K562 (cell line): Measurements from ENCODE around the gene CCDC183. TPM values are rescaled to one million over a fixed set of nuclear protein-coding genes. Genes with fewer than 3 reads are reported as not detected.

ENCODE experiments used
- ATAC-seq: fragments of 200-7000 bp; cut with Tn5 transposase; 3 replicates; pipeline ENCODE4 v1.9.1; 2020; ENCODE audit warnings: moderate library complexity
- BruUV-seq: library from RNA; stranded (reverse); fragments of 400-500 nt; replicated peaks from 2 replicates; lab custom pipeline; 2021; lab: Mats Ljungman, UMichigan
- CTCF ChIA-PET: fragments of 300-600 bp; formaldehyde crosslinking; extraction: SDS; loops from one replicate; lab custom pipeline; 2021; ENCODE audit warnings: low intra/inter-chr PET ratio; lab: Yijun Ruan, JAX
- POLR2A ChIA-PET: fragments of 300-600, 350-650 bp; sonication (Branson Sonifier 250); formaldehyde crosslinking; extraction: SDS; loops from one replicate; lab custom pipeline; 2021; ENCODE audit warnings: antibody characterized with exemption, inconsistent platforms; lab: Yijun Ruan, JAX
- DNase-seq, 4 experiments: peaks; one replicate each; pipeline versions ENCODE4 v3.0.0 to v3.0.0-alpha.2; 2011 to 2018; ENCODE audit warnings: low spot score in 3 of 4, mixed read lengths in 3 of 4; ENCODE audit errors: extremely low read depth in 1 of 4
- FAIRE-seq: peaks from 2 replicates; lab custom pipeline; 2011; peaks lifted over from hg19 to GRCh38; lab: Jason Lieb, UNC
- H2AFZ ChIP-seq: 2 replicates; pipeline ENCODE4 v1.6.0; 2011; ENCODE audit warnings: low read depth, low read length, control low read depth, inconsistent platforms
- H3K27ac ChIP-seq: fragments of 200-600 bp; 3 replicates; pipeline ENCODE4 v1.8.0; 2011; ENCODE audit warnings: low read depth, mild to moderate bottlenecking, control low read depth, inconsistent platforms, low read length, moderate library complexity, mixed read lengths; ENCODE audit errors: extremely low read depth
- H3K27me3 ChIP-seq, 2 experiments: fragments of 300-600 bp in 1 of 2; 2 replicates in 1 of 2; 3 replicates in 1 of 2; pipeline versions ENCODE4 v1.6.0 to v1.8.0; 2011; ENCODE audit warnings: inconsistent platforms in 2 of 2, low read length in 2 of 2, mild to moderate bottlenecking in 1 of 2, mixed read lengths in 1 of 2, moderate library complexity in 1 of 2; ENCODE audit not compliant: control insufficient read depth in 2 of 2, insufficient read depth in 2 of 2
- H3K36me3 ChIP-seq: fragments of 300-600 bp; 3 replicates; pipeline ENCODE4 v1.8.0; 2011; ENCODE audit warnings: mild to moderate bottlenecking, low read length, inconsistent platforms; ENCODE audit not compliant: control insufficient read depth, insufficient read depth
- H3K4me1 ChIP-seq, 2 experiments: fragments of 200-600 bp in 1 of 2; replicated peaks in 1 of 2; 2 replicates in 1 of 2; 3 replicates in 1 of 2; pipeline versions ENCODE4 v1.5.1 to v1.8.0; 2011; ENCODE audit warnings: inconsistent platforms in 2 of 2, low read length in 2 of 2, mild to moderate bottlenecking in 1 of 2, mixed read lengths in 1 of 2, moderate library complexity in 1 of 2; ENCODE audit not compliant: control insufficient read depth in 2 of 2, insufficient read depth in 2 of 2
- H3K4me2 ChIP-seq: 2 replicates; pipeline ENCODE4 v1.6.1; 2011; ENCODE audit warnings: low read length, control low read depth, inconsistent platforms, mixed read lengths; ENCODE audit not compliant: insufficient read depth
- H3K4me3 ChIP-seq: fragments of 200-600 bp; sonication (generic), shearing (Covaris generic); 2 replicates; pipeline ENCODE4 v1.5.1; 2016; ENCODE audit warnings: control low read depth, inconsistent platforms
- H3K79me2 ChIP-seq: fragments of 200-600 bp; 3 replicates; pipeline ENCODE4 v1.8.0; 2011; ENCODE audit warnings: low read length, inconsistent platforms; ENCODE audit not compliant: control insufficient read depth, insufficient read depth
- H3K9ac ChIP-seq, 2 experiments: 2 replicates each; pipeline versions ENCODE4 v1.6.0 to v1.6.1; 2011; ENCODE audit warnings: low read depth in 2 of 2, low read length in 2 of 2, control low read depth in 1 of 2, inconsistent platforms in 1 of 2, mild to moderate bottlenecking in 1 of 2, mixed read lengths in 1 of 2; ENCODE audit not compliant: insufficient read depth in 1 of 2
- H3K9me1 ChIP-seq: one replicate; pipeline ENCODE4 v1.6.0; 2011; ENCODE audit warnings: inconsistent platforms, mild to moderate bottlenecking, low read length, moderate library complexity; ENCODE audit not compliant: control insufficient read depth, insufficient read depth
- H3K9me3 ChIP-seq: replicated peaks from 2 replicates; pipeline ENCODE4 v1.5.1; 2011; ENCODE audit warnings: low read depth, low read length, inconsistent platforms; ENCODE audit not compliant: control insufficient read depth, insufficient read depth
- H4K20me1 ChIP-seq: replicated peaks from 2 replicates; pipeline ENCODE4 v1.6.1; 2011; ENCODE audit warnings: low read length, inconsistent platforms, mixed read lengths; ENCODE audit not compliant: control insufficient read depth, insufficient read depth
- CBX3 ChIP-seq, 2 experiments: IDR thresholded peaks; 1 replicate in 1 of 2; 2 replicates in 1 of 2; pipeline ENCODE4 v1.6.1; 2012; ENCODE audit warnings: inconsistent platforms in 2 of 2, low read length in 2 of 2, borderline replicate concordance in 1 of 2, control low read depth in 1 of 2
- CBX5 ChIP-seq: IDR thresholded peaks from 2 replicates; pipeline ENCODE4 v1.6.1; 2014; ENCODE audit warnings: low read depth, borderline replicate concordance
- CBX8 ChIP-seq: fragments of 200-600 bp; sonication (generic); IDR thresholded peaks from 2 replicates; pipeline ENCODE4 v1.6.1; 2012; ENCODE audit warnings: borderline replicate concordance, mixed run types, low read depth, mild to moderate bottlenecking, moderate library complexity, mixed read lengths, low read length, control low read depth, inconsistent platforms; ENCODE audit not compliant: poor library complexity, severe bottlenecking; ENCODE audit errors: extremely low read depth
- CC2D1A ChIP-seq: fragments of 450-650 bp; IDR thresholded peaks from 2 replicates; pipeline ENCODE4 v1.6.1; 2017; ENCODE audit warnings: mild to moderate bottlenecking
- CHD4 ChIP-seq: fragments of 200-600 bp; sonication (generic); IDR thresholded peaks from 3 replicates; pipeline ENCODE4 v1.6.1; 2012; ENCODE audit warnings: low read depth, mild to moderate bottlenecking, mixed read lengths, low read length, inconsistent platforms; ENCODE audit not compliant: insufficient read depth, insufficient replicate concordance, poor library complexity, severe bottlenecking
- CTBP1 ChIP-seq: fragments of 450-650 bp; IDR thresholded peaks from 2 replicates; pipeline ENCODE4 v1.6.1; 2016; ENCODE audit warnings: borderline replicate concordance
- ELF2 ChIP-seq: fragments of 250-450 bp; sonication (Bioruptor Pico); IDR thresholded peaks from 2 replicates; pipeline ENCODE4 v1.5.0; 2021; ENCODE audit warnings: mild to moderate bottlenecking
- MECOM ChIP-seq: fragments of 250-450 bp; sonication (Bioruptor Pico); IDR thresholded peaks from 2 replicates; pipeline ENCODE4 v1.8.0; 2022; ENCODE audit warnings: inconsistent platforms
- NFRKB ChIP-seq: fragments of 450-650 bp; IDR thresholded peaks from 2 replicates; pipeline ENCODE4 v1.6.1; 2016; ENCODE audit warnings: low read depth
- PHF20 ChIP-seq: fragments of 450-650 bp; IDR thresholded peaks from 2 replicates; pipeline ENCODE4 v1.6.1; 2018; ENCODE audit not compliant: partially characterized antibody
- PML ChIP-seq: IDR thresholded peaks from 2 replicates; pipeline ENCODE4 v1.6.1; 2012; ENCODE audit warnings: low read length, inconsistent platforms
- PTBP1 ChIP-seq: fragments of 200-400 bp; formaldehyde crosslinking; IDR thresholded peaks from 2 replicates; pipeline ENCODE4 v1.6.1; 2017; ENCODE audit warnings: low read depth, low read length
- RCOR1 ChIP-seq, 2 experiments: IDR thresholded peaks; 2 replicates each; pipeline ENCODE4 v1.6.1; 2012; ENCODE audit warnings: low read depth in 2 of 2, low read length in 2 of 2, borderline replicate concordance in 1 of 2, improper control_type of control experiment in 1 of 2
- ZBTB2 ChIP-seq: fragments of 450-650 bp; IDR thresholded peaks from 2 replicates; pipeline ENCODE4 v1.6.1; 2016; ENCODE audit warnings: antibody characterized with exemption
- ZNF175 ChIP-seq: fragments of 200-800 bp; sonication (Bioruptor generic); IDR thresholded peaks from 2 replicates; pipeline ENCODE4 v1.6.1; 2016; ENCODE audit warnings: low read depth, mild to moderate bottlenecking, missing genetic modification characterization, missing compliant biosample characterization
- ZNF395 ChIP-seq: fragments of 200-800 bp; sonication (Bioruptor generic); IDR thresholded peaks from 2 replicates; pipeline ENCODE4 v1.6.1; 2017; ENCODE audit warnings: missing genetic modification characterization, missing compliant biosample characterization
- ZNF431 ChIP-seq: sonication (generic); formaldehyde crosslinking; IDR thresholded peaks from 2 replicates; pipeline ENCODE4 v1.8.0; 2022; ENCODE audit warnings: mild to moderate bottlenecking, missing genetic modification reagents
- ZNF586 ChIP-seq: fragments of 450-650 bp; formaldehyde crosslinking; conservative IDR thresholded peaks from 2 replicates; pipeline ENCODE4 v1.4.0; 2020; ENCODE audit warnings: mild to moderate bottlenecking, moderate library complexity
- ZNF740 ChIP-seq, 3 experiments: fragments of 200-800 bp in 1 of 3; sonication (Bioruptor generic) in 1 of 3; sonication (generic) in 1 of 3; formaldehyde crosslinking in 1 of 3; IDR thresholded peaks; 2 replicates each; pipeline versions ENCODE4 v1.6.1 to v1.8.0; 2016 to 2022; ENCODE audit warnings: mild to moderate bottlenecking in 2 of 3, missing compliant biosample characterization in 2 of 3, missing genetic modification characterization in 2 of 3, missing genetic modification reagents in 1 of 3
- ZZZ3 ChIP-seq: fragments of 450-650 bp; IDR thresholded peaks from 2 replicates; pipeline ENCODE4 v1.6.1; 2016; ENCODE audit warnings: antibody characterized with exemption, mild to moderate bottlenecking, moderate library complexity
- WGBS: fragments of 100-300 bp; shearing (Covaris generic); methylation state at CpG from one replicate; pipeline ENCODE4 v1.1.6; 2016; ENCODE audit warnings: low coverage, mixed read lengths; ENCODE audit not compliant: insufficient coverage; ENCODE audit errors: missing lambda C conversion rate; 5-methylcytosine and 5-hydroxymethylcytosine counted together
- in situ Hi-C: fragments of 300-500 bp; cut with MboI; formaldehyde crosslinking; loops from 4 replicates; pipeline ENCODE4 v1.15.0; 2018; ENCODE audit warnings: inconsistent platforms, mixed read lengths
- intact Hi-C: fragments of 100-400 bp; cut with micrococcal nuclease; formaldehyde crosslinking; loops from 2 replicates; pipeline ENCODE4 v1.14.2; 2022
- polyA plus RNA-seq, 8 experiments: library from polyadenylated mRNA; depleted of rRNA in 4 of 8; stranded (reverse) in 5 of 8; unstranded in 3 of 8; fragments of >200 nt; fragmentation: Nextera tagmentation in 2 of 8; fragmentation: Illumina TruSeq in 1 of 8; extraction: Ambion mirVana in 2 of 8; extraction: Trizol in 1 of 8; gene quantifications; 2 replicates each; pipeline versions ENCODE4 v1.2.1 to v1.2.3, GENCODE V29; 2011 to 2014; ENCODE audit warnings: inconsistent platforms in 1 of 8, missing spikeins in 1 of 8
- total RNA-seq, 7 experiments: library from RNA; depleted of rRNA in 6 of 7; stranded (reverse); fragments of >200 nt in 6 of 7; fragmentation: Illumina TruSeq in 2 of 7; extraction: Trizol in 2 of 7; gene quantifications; 2 replicates each; pipeline versions ENCODE4 v1.2.1 to v1.2.3, GENCODE V29; 2011 to 2021; ENCODE audit warnings: low replicate concordance in 1 of 7

CCDC183 gene
- total and polyA plus RNA-seq, 9 of the 15 experiments (the other 6 are each of a cell fraction or from before 2014, with no cell fraction given) = 0.21 to 0.60 (median 0.29) TPM; not detected in 4

- BruUV-seq = no TSS peak
- ChIA-PET POLR2A (no interaction called here), CTCF (no interaction called here)
- Histone ChIP-seq H3K9me1 (no peaks in the 10 kb centered on the region), H3K79me2 (no peaks in the 10 kb centered on the region), H3K36me3 (no peaks in the 10 kb centered on the region), H3K4me3 (no peak overlapping the region), H3K27me3 (no peaks in the 10 kb centered on the region), H3K9ac (no peak overlapping the region), H3K27ac (no peak overlapping the region), H2AFZ (no peak overlapping the region), H4K20me1 (no peaks in the 10 kb centered on the region), H3K9me3 (peaks cover 13% of the 10 kb centered on the region), H3K4me2 (no peak overlapping the region), H3K4me1 (peaks cover 0 to 58% of the 10 kb centered on the region in 2 experiments; a peak in 3 of 5 replicates)
- FAIRE-seq (no peak), ATAC-seq (no peak), DNase-seq (no peak)
- in situ Hi-C loops = no loop called here
- no peak for TF ChIP-seq ZNF431 (CRISPR knock-in tag)
- TF ChIP-seq PML = no peak
- TF ChIP-seq CTBP1 = no peak
- no peak for TF ChIP-seq NFRKB
- TF ChIP-seq ZNF395 (CRISPR knock-in tag) = no peak
- no peak for TF ChIP-seq CHD4
- no peak for TF ChIP-seq ZBTB2
- peak; percentile 43; the same call in 1 of the 2 replicates for TF ChIP-seq CBX5
- no peak for TF ChIP-seq CBX8
- TF ChIP-seq ZNF740 (CRISPR knock-in tag; IDR thresholded peaks at IDR 0.05) = 0 out of 2 replicates have a peak, but pooled peaks have one; percentile 7
- TF ChIP-seq ZNF740 (tag; IDR thresholded peaks at IDR 0.05) = no peak
- TF ChIP-seq MECOM = no peak
- no peak for TF ChIP-seq ELF2
- no peak for TF ChIP-seq CC2D1A
- no peak for TF ChIP-seq ZNF586 (CRISPR knock-in tag)
- TF ChIP-seq ZZZ3 = no peak
- peak; percentile 59 to 70; a peak in 2 of 4 replicates for TF ChIP-seq RCOR1 (IDR thresholded peaks at IDR 0.05; ENCODE audit: borderline replicate concordance in 1 of 2, low read depth in 2 of 2, low read length in 2 of 2)
- TF ChIP-seq ZNF175 (CRISPR knock-in tag) = no peak
- peak in 1 of 2 experiments; percentile 67; a peak in 2 of 3 replicates for TF ChIP-seq CBX3 (IDR thresholded peaks at IDR 0.05; ENCODE audit: borderline replicate concordance in 1 of 2, low read length in 2 of 2)
- no peak for TF ChIP-seq PHF20
- peak; percentile 22; the same call in 1 of the 2 replicates for TF ChIP-seq PTBP1
- WGBS = 85% methylated on average over 4 of the region's 4 CpGs
- intact Hi-C loops = no loop called here
Measured at GRCh38 chr9:136756134-136756438, 40.1 kb upstream of the CCDC183 start.
